K562 (cell line): Measurements from ENCODE around the gene KNSTRN. TPM values are rescaled to one million over a fixed set of nuclear protein-coding genes. Genes with fewer than 3 reads are reported as not detected.

ENCODE experiments used
- ATAC-seq: fragments of 200-7000 bp; cut with Tn5 transposase; 3 replicates; pipeline ENCODE4 v1.9.1; 2020; ENCODE audit warnings: moderate library complexity
- BruUV-seq: library from RNA; stranded (reverse); fragments of 400-500 nt; replicated peaks from 2 replicates; lab custom pipeline; 2021; lab: Mats Ljungman, UMichigan
- CTCF ChIA-PET: fragments of 300-600 bp; formaldehyde crosslinking; extraction: SDS; loops from one replicate; lab custom pipeline; 2021; ENCODE audit warnings: low intra/inter-chr PET ratio; lab: Yijun Ruan, JAX
- POLR2A ChIA-PET: fragments of 300-600, 350-650 bp; sonication (Branson Sonifier 250); formaldehyde crosslinking; extraction: SDS; loops from one replicate; lab custom pipeline; 2021; ENCODE audit warnings: antibody characterized with exemption, inconsistent platforms; lab: Yijun Ruan, JAX
- DNase-seq, 4 experiments: peaks; one replicate each; pipeline versions ENCODE4 v3.0.0 to v3.0.0-alpha.2; 2011 to 2018; ENCODE audit warnings: low spot score in 3 of 4, mixed read lengths in 3 of 4; ENCODE audit errors: extremely low read depth in 1 of 4
- FAIRE-seq: peaks from 2 replicates; lab custom pipeline; 2011; peaks lifted over from hg19 to GRCh38; lab: Jason Lieb, UNC
- H2AFZ ChIP-seq: 2 replicates; pipeline ENCODE4 v1.6.0; 2011; ENCODE audit warnings: low read depth, low read length, control low read depth, inconsistent platforms
- H3K27ac ChIP-seq: fragments of 200-600 bp; 3 replicates; pipeline ENCODE4 v1.8.0; 2011; ENCODE audit warnings: low read depth, mild to moderate bottlenecking, control low read depth, inconsistent platforms, low read length, moderate library complexity, mixed read lengths; ENCODE audit errors: extremely low read depth
- H3K27me3 ChIP-seq, 2 experiments: fragments of 300-600 bp in 1 of 2; 2 replicates in 1 of 2; 3 replicates in 1 of 2; pipeline versions ENCODE4 v1.6.0 to v1.8.0; 2011; ENCODE audit warnings: inconsistent platforms in 2 of 2, low read length in 2 of 2, mild to moderate bottlenecking in 1 of 2, mixed read lengths in 1 of 2, moderate library complexity in 1 of 2; ENCODE audit not compliant: control insufficient read depth in 2 of 2, insufficient read depth in 2 of 2
- H3K36me3 ChIP-seq: fragments of 300-600 bp; 3 replicates; pipeline ENCODE4 v1.8.0; 2011; ENCODE audit warnings: mild to moderate bottlenecking, low read length, inconsistent platforms; ENCODE audit not compliant: control insufficient read depth, insufficient read depth
- H3K4me1 ChIP-seq, 2 experiments: fragments of 200-600 bp in 1 of 2; replicated peaks in 1 of 2; 2 replicates in 1 of 2; 3 replicates in 1 of 2; pipeline versions ENCODE4 v1.5.1 to v1.8.0; 2011; ENCODE audit warnings: inconsistent platforms in 2 of 2, low read length in 2 of 2, mild to moderate bottlenecking in 1 of 2, mixed read lengths in 1 of 2, moderate library complexity in 1 of 2; ENCODE audit not compliant: control insufficient read depth in 2 of 2, insufficient read depth in 2 of 2
- H3K4me2 ChIP-seq: 2 replicates; pipeline ENCODE4 v1.6.1; 2011; ENCODE audit warnings: low read length, control low read depth, inconsistent platforms, mixed read lengths; ENCODE audit not compliant: insufficient read depth
- H3K4me3 ChIP-seq: fragments of 200-600 bp; sonication (generic), shearing (Covaris generic); 2 replicates; pipeline ENCODE4 v1.5.1; 2016; ENCODE audit warnings: control low read depth, inconsistent platforms
- H3K79me2 ChIP-seq: fragments of 200-600 bp; 3 replicates; pipeline ENCODE4 v1.8.0; 2011; ENCODE audit warnings: low read length, inconsistent platforms; ENCODE audit not compliant: control insufficient read depth, insufficient read depth
- H3K9ac ChIP-seq, 2 experiments: 2 replicates each; pipeline versions ENCODE4 v1.6.0 to v1.6.1; 2011; ENCODE audit warnings: low read depth in 2 of 2, low read length in 2 of 2, control low read depth in 1 of 2, inconsistent platforms in 1 of 2, mild to moderate bottlenecking in 1 of 2, mixed read lengths in 1 of 2; ENCODE audit not compliant: insufficient read depth in 1 of 2
- H3K9me1 ChIP-seq: one replicate; pipeline ENCODE4 v1.6.0; 2011; ENCODE audit warnings: inconsistent platforms, mild to moderate bottlenecking, low read length, moderate library complexity; ENCODE audit not compliant: control insufficient read depth, insufficient read depth
- H3K9me3 ChIP-seq: replicated peaks from 2 replicates; pipeline ENCODE4 v1.5.1; 2011; ENCODE audit warnings: low read depth, low read length, inconsistent platforms; ENCODE audit not compliant: control insufficient read depth, insufficient read depth
- H4K20me1 ChIP-seq: replicated peaks from 2 replicates; pipeline ENCODE4 v1.6.1; 2011; ENCODE audit warnings: low read length, inconsistent platforms, mixed read lengths; ENCODE audit not compliant: control insufficient read depth, insufficient read depth
- CREBBP ChIP-seq: IDR thresholded peaks from one replicate; pipeline ENCODE4 v1.6.1; 2012; ENCODE audit warnings: low read depth, mild to moderate bottlenecking, control low read depth, inconsistent platforms, low read length
- EHMT2 ChIP-seq: fragments of 450-650 bp; IDR thresholded peaks from 2 replicates; pipeline ENCODE4 v1.6.1; 2018; ENCODE audit warnings: antibody characterized with exemption
- EP400 ChIP-seq: fragments of 450-650 bp; IDR thresholded peaks from 2 replicates; pipeline ENCODE4 v1.6.1; 2017; ENCODE audit warnings: antibody characterized with exemption, mild to moderate bottlenecking, moderate library complexity
- HDAC1 ChIP-seq, 2 experiments: fragments of 450-650 bp; IDR thresholded peaks; 2 replicates each; pipeline ENCODE4 v1.6.1; 2016 to 2017; ENCODE audit warnings: inconsistent platforms in 1 of 2, mild to moderate bottlenecking in 1 of 2, moderate library complexity in 1 of 2
- HOXB6 ChIP-seq: fragments of 250-450 bp; sonication (Bioruptor Pico); IDR thresholded peaks from 2 replicates; pipeline ENCODE4 v1.5.1; 2022; ENCODE audit warnings: mild to moderate bottlenecking, borderline replicate concordance
- MTA3 ChIP-seq: fragments of 450-650 bp; formaldehyde crosslinking; IDR thresholded peaks from 2 replicates; pipeline ENCODE4 v1.6.1; 2017; ENCODE audit warnings: mild to moderate bottlenecking, borderline replicate concordance
- POLR2G ChIP-seq: fragments of 200-400 bp; formaldehyde crosslinking; IDR thresholded peaks from 2 replicates; pipeline ENCODE4 v1.6.1; 2017; ENCODE audit warnings: low read depth, mild to moderate bottlenecking, antibody characterized with exemption, low read length, moderate library complexity
- SPI1 ChIP-seq: IDR thresholded peaks from 2 replicates; pipeline ENCODE4 v1.6.1; 2011; ENCODE audit warnings: low read depth, low read length, control low read depth, borderline replicate concordance
- ZNF143 ChIP-seq: sonication (generic); formaldehyde crosslinking; IDR thresholded peaks from 2 replicates; pipeline ENCODE4 v1.9.0; 2022; ENCODE audit warnings: mild to moderate bottlenecking, missing genetic modification reagents
- WGBS: fragments of 100-300 bp; shearing (Covaris generic); methylation state at CpG from one replicate; pipeline ENCODE4 v1.1.6; 2016; ENCODE audit warnings: low coverage, mixed read lengths; ENCODE audit not compliant: insufficient coverage; ENCODE audit errors: missing lambda C conversion rate; 5-methylcytosine and 5-hydroxymethylcytosine counted together
- in situ Hi-C: fragments of 300-500 bp; cut with MboI; formaldehyde crosslinking; loops from 4 replicates; pipeline ENCODE4 v1.15.0; 2018; ENCODE audit warnings: inconsistent platforms, mixed read lengths
- intact Hi-C: fragments of 100-400 bp; cut with micrococcal nuclease; formaldehyde crosslinking; loops from 2 replicates; pipeline ENCODE4 v1.14.2; 2022
- polyA plus RNA-seq, 8 experiments: library from polyadenylated mRNA; depleted of rRNA in 4 of 8; stranded (reverse) in 5 of 8; unstranded in 3 of 8; fragments of >200 nt; fragmentation: Nextera tagmentation in 2 of 8; fragmentation: Illumina TruSeq in 1 of 8; extraction: Ambion mirVana in 2 of 8; extraction: Trizol in 1 of 8; gene quantifications; 2 replicates each; pipeline versions ENCODE4 v1.2.1 to v1.2.3, GENCODE V29; 2011 to 2014; ENCODE audit warnings: inconsistent platforms in 1 of 8, missing spikeins in 1 of 8
- total RNA-seq, 7 experiments: library from RNA; depleted of rRNA in 6 of 7; stranded (reverse); fragments of >200 nt in 6 of 7; fragmentation: Illumina TruSeq in 2 of 7; extraction: Trizol in 2 of 7; gene quantifications; 2 replicates each; pipeline versions ENCODE4 v1.2.1 to v1.2.3, GENCODE V29; 2011 to 2021; ENCODE audit warnings: low replicate concordance in 1 of 7

The KNSTRN gene
- total and polyA plus RNA-seq, 9 of the 15 experiments (the other 6 are each of a cell fraction or from before 2014, with no cell fraction given): 48.7 to 88.2 (median 66.3) TPM

DNA sequence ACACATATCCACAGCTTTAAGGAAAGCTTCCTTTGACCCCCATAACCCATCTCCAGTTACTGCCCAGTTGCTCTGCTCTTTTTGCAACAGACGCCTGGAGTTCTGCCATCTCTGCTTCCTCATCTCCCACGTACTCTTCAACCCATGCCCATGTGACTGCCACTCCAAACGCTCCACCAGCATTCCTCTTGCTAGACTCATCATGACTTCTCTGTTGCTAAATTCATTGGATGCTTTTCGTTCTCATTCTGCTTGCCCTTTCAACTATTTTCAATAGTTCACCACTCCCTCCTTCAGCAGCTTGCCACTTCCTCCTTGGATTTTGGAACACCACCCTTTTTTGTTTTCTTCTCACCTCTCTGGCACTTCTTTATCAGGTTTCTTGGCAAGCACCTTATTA lies 2.7 kb upstream of the KNSTRN start:
- H3K4me1 ChIP-seq: peaks cover 21 to 30% of the 10 kb centered on the region in 2 experiments; a peak in 4 of 5 replicates
- peak; percentile 51 for FAIRE-seq
- BruUV-seq: no TSS peak
- no peaks in the 10 kb centered on the region for H3K9me3 ChIP-seq
- POLR2A ChIA-PET: interaction anchor here (0.9 to 1.7 kb wide), 3 partner anchors 10 to 14 kb away, joined by 4 to 6 read pairs (median 5); no protein-coding TSS in a partner anchor
- H3K4me3 ChIP-seq: no peak overlapping the region
- H3K9me1 ChIP-seq: peaks cover 5% of the 10 kb centered on the region
- H3K27ac ChIP-seq: peak overlapping the region; percentile 11; the same call in 2 of the 3 replicates
- H3K36me3 ChIP-seq: peaks cover 7% of the 10 kb centered on the region
- H3K27me3 ChIP-seq: no peaks in the 10 kb centered on the region
- peak; percentile 43; the same call in 1 of the 2 replicates for TF ChIP-seq SPI1
- TF ChIP-seq EHMT2: peak; percentile 33; the same call in 1 of the 2 replicates
- TF ChIP-seq MTA3: 0 out of 2 replicates have a peak, but pooled peaks have one; percentile 35
- no peak for TF ChIP-seq EP400
- TF ChIP-seq HDAC1 (IDR thresholded peaks at IDR 0.05): 0 out of 4 replicates have a peak, but pooled peaks of 1 of the 2 experiments have one; percentile 15
- no peak for TF ChIP-seq ZNF143
- no peak for TF ChIP-seq CREBBP
- TF ChIP-seq HOXB6 (CRISPR knock-in tag): no peak
- no peak for TF ChIP-seq POLR2G
- no peaks in the 10 kb centered on the region for H4K20me1 ChIP-seq
- H3K9ac ChIP-seq: 0 out of 4 replicates have a peak overlapping the region, but pooled peaks of 1 of the 2 experiments have one; percentile 38
- intact Hi-C loops (no loop called here), in situ Hi-C loops (no loop called here)
- no peak; the same call in 2 of the 3 replicates for ATAC-seq
- H3K4me2 ChIP-seq: peak overlapping the region; percentile 40
- DNase-seq: peak in 2 of 4 experiments; percentile 29 to 38
- 3% methylated on average over 4 of the region's 4 CpGs for WGBS
- peaks cover 22% of the 10 kb centered on the region for H3K79me2 ChIP-seq
- CTCF ChIA-PET: no interaction called here
- peak overlapping the region; percentile 56 for H2AFZ ChIP-seq
